ENCODE measurements around the gene CISH. TPM values are rescaled to one million over a fixed set of nuclear protein-coding genes. Genes with fewer than 3 reads are reported as not detected.
A peak's percentile ranks its signal among the peaks of the same experiment; 100 is the strongest.

The CISH gene
- total and polyA plus RNA-seq, 4 donors = 37.8 to 104 (median 46.6) TPM

- no peak for TF ChIP-seq CTCF (IDR thresholded peaks at IDR 0.05; ENCODE audit: control extremely low read depth, extremely low read depth)
- ATAC-seq (ENCODE audit: insufficient read depth, low FRiP score) (peak; percentile 37), DNase-seq (peak in 1 of 3 donors; percentile 21)
- 79 to 90% methylated on average over 2 of the region's 2 CpGs for WGBS, 2 donors
- no peak overlapping the region for H3K4me3 ChIP-seq
- peaks cover 0 to 19% (median 0%) of the 10 kb centered on the region in 4 donors for H3K36me3 ChIP-seq (ENCODE audit: control insufficient read depth in 4 of 4, insufficient read depth in 4 of 4, low read length in 4 of 4)
- no peaks in the 10 kb centered on the region for H3K27me3 ChIP-seq (ENCODE audit: control insufficient read depth in 3 of 3, insufficient read depth in 3 of 3, low read length in 2 of 3)
- H3K9ac ChIP-seq (ENCODE audit: insufficient read depth in 1 of 2, low read length in 2 of 2) = no peak overlapping the region
- peaks cover 0 to 10% (median 0%) of the 10 kb centered on the region in 5 donors for H3K4me1 ChIP-seq (ENCODE audit: control insufficient read depth in 5 of 5, insufficient read depth in 5 of 5, low read length in 5 of 5)
- no peaks in the 10 kb centered on the region for H3K9me3 ChIP-seq (ENCODE audit: control insufficient read depth in 4 of 4, insufficient read depth in 3 of 4, low read length in 3 of 4)
- no peak overlapping the region for H3K27ac ChIP-seq (ENCODE audit: low read depth in 1 of 2, low read length in 1 of 2)
These were observed 41.1 kb upstream of the CISH start for GRCh38 chr3:50652709-50653108.

DNA sequence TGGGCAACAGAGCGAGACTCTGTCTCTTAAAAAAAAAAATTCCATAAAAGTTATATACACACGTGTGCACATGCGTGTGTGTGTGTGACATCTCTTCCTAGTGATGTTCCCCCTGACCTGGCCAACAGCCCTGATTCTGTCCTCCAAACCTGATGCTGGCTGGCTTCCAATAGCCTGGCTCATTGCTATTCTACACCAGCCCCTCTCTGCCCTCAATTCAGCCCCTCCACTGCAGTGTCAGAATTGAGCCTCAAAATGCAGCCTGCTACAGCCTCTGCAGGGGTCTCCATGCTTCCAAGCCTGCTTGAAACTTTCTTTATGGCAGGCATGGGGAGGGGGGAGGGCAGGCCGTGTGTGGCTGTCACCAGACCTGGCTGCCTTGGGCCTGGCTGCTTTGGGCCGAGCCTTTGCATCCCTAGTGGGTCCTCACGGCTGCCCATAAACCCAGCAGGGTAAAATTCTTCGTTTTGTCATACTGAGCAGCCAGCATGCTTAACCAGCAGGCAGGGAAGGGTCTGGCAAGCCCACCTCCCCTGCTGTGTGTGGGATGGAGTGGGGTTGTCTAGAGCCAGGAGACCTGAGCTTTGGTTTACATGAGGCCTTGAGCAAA, 40.5 kb upstream of the CISH start:
- no peak overlapping the region for H3K27ac ChIP-seq (ENCODE audit: low read depth in 1 of 2, low read length in 1 of 2)
- peaks cover 0 to 10% (median 0%) of the 10 kb centered on the region in 5 donors for H3K4me1 ChIP-seq (ENCODE audit: control insufficient read depth in 5 of 5, insufficient read depth in 5 of 5, low read length in 5 of 5)
- no peak overlapping the region for H3K9ac ChIP-seq (ENCODE audit: insufficient read depth in 1 of 2, low read length in 2 of 2)
- peaks cover 0 to 26% (median 0%) of the 10 kb centered on the region in 4 donors for H3K36me3 ChIP-seq (ENCODE audit: control insufficient read depth in 4 of 4, insufficient read depth in 4 of 4, low read length in 4 of 4)
- 74 to 75% methylated on average over 7 of the region's 7 CpGs for WGBS, 2 donors
- ATAC-seq (ENCODE audit: insufficient read depth, low FRiP score) (no peak), DNase-seq (no peak)
- TF ChIP-seq CTCF (IDR thresholded peaks at IDR 0.05; ENCODE audit: control extremely low read depth, extremely low read depth) = no peak
- no peaks in the 10 kb centered on the region for H3K27me3 ChIP-seq (ENCODE audit: control insufficient read depth in 3 of 3, insufficient read depth in 3 of 3, low read length in 2 of 3)
- H3K9me3 ChIP-seq (ENCODE audit: control insufficient read depth in 4 of 4, insufficient read depth in 3 of 4, low read length in 3 of 4) = no peaks in the 10 kb centered on the region
- H3K4me3 ChIP-seq = no peak overlapping the region

GRCh38 chr3:50651445-50651844, 39.9 kb upstream of the CISH start:
- 88 to 96% methylated on average over 8 of the region's 8 CpGs for WGBS, 2 donors
- no peaks in the 10 kb centered on the region for H3K27me3 ChIP-seq (ENCODE audit: control insufficient read depth in 3 of 3, insufficient read depth in 3 of 3, low read length in 2 of 3)
- H3K36me3 ChIP-seq (ENCODE audit: control insufficient read depth in 4 of 4, insufficient read depth in 4 of 4, low read length in 4 of 4) = peaks cover 0 to 31% (median 0%) of the 10 kb centered on the region in 4 donors
- peaks cover 0 to 10% (median 0%) of the 10 kb centered on the region in 5 donors for H3K4me1 ChIP-seq (ENCODE audit: control insufficient read depth in 5 of 5, insufficient read depth in 5 of 5, low read length in 5 of 5)
- DNase-seq (no peak), ATAC-seq (ENCODE audit: insufficient read depth, low FRiP score) (no peak)
- TF ChIP-seq CTCF (IDR thresholded peaks at IDR 0.05; ENCODE audit: control extremely low read depth, extremely low read depth) = no peak
- no peak overlapping the region for H3K27ac ChIP-seq (ENCODE audit: low read depth in 1 of 2, low read length in 1 of 2)
- no peaks in the 10 kb centered on the region for H3K9me3 ChIP-seq (ENCODE audit: control insufficient read depth in 4 of 4, insufficient read depth in 3 of 4, low read length in 3 of 4)
- no peak overlapping the region for H3K9ac ChIP-seq (ENCODE audit: insufficient read depth in 1 of 2, low read length in 2 of 2)
- H3K4me3 ChIP-seq = no peak overlapping the region

DNA sequence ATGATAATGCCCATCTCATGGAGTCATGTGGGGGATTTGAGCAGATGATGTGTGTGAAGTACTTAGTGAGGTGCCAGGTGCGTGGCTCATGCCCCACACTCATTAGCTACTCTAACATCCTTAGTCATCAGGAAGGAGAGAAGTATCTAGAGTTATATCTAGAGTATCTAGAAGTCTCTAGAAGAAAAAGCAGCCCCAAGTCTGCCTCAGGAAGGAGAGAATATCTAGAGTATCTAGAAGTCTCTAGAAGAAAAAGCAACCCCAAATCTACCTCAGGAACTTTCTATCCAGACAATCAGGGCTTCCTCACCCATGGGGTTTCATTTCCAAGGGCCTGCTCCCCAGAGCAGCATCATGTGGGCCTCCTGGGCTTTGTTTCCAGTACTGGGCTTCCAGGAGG, 38.4 kb upstream of the CISH start:
- TF ChIP-seq CTCF (IDR thresholded peaks at IDR 0.05; ENCODE audit: control extremely low read depth, extremely low read depth) = no peak
- ATAC-seq (ENCODE audit: insufficient read depth, low FRiP score) = no peak
- no peak overlapping the region for H3K9ac ChIP-seq (ENCODE audit: insufficient read depth in 1 of 2, low read length in 2 of 2)
- no peak overlapping the region for H3K27ac ChIP-seq (ENCODE audit: low read depth in 1 of 2, low read length in 1 of 2)
- DNase-seq = no peak
- peaks cover 0 to 10% (median under 1%) of the 10 kb centered on the region in 5 donors for H3K4me1 ChIP-seq (ENCODE audit: control insufficient read depth in 5 of 5, insufficient read depth in 5 of 5, low read length in 5 of 5)
- WGBS, 2 donors = 91 to 100% methylated on average over 1 of the region's 1 CpG
- no peaks in the 10 kb centered on the region for H3K27me3 ChIP-seq (ENCODE audit: control insufficient read depth in 3 of 3, insufficient read depth in 3 of 3, low read length in 2 of 3)
- peaks cover 0 to 43% (median 0%) of the 10 kb centered on the region in 4 donors for H3K36me3 ChIP-seq (ENCODE audit: control insufficient read depth in 4 of 4, insufficient read depth in 4 of 4, low read length in 4 of 4)
- H3K4me3 ChIP-seq = no peak overlapping the region
- no peaks in the 10 kb centered on the region for H3K9me3 ChIP-seq (ENCODE audit: control insufficient read depth in 4 of 4, insufficient read depth in 3 of 4, low read length in 3 of 4)
